Stimulated activated CD8-positive, alpha-beta memory T cell treated with anti-CD3 and anti-CD28 coated beads, Interleukin-2, amount 100 ng/mL, for 1 hour (primary cell): ENCODE data around the gene PLPPR3.

ENCODE experiments used
- DNase-seq, 2 donors: peaks; one replicate each; pipeline ENCODE4 v3.0.0-alpha.2; 2020; ENCODE audit warnings: low read depth in 2 of 2

PLPPR3 gene, protein sequence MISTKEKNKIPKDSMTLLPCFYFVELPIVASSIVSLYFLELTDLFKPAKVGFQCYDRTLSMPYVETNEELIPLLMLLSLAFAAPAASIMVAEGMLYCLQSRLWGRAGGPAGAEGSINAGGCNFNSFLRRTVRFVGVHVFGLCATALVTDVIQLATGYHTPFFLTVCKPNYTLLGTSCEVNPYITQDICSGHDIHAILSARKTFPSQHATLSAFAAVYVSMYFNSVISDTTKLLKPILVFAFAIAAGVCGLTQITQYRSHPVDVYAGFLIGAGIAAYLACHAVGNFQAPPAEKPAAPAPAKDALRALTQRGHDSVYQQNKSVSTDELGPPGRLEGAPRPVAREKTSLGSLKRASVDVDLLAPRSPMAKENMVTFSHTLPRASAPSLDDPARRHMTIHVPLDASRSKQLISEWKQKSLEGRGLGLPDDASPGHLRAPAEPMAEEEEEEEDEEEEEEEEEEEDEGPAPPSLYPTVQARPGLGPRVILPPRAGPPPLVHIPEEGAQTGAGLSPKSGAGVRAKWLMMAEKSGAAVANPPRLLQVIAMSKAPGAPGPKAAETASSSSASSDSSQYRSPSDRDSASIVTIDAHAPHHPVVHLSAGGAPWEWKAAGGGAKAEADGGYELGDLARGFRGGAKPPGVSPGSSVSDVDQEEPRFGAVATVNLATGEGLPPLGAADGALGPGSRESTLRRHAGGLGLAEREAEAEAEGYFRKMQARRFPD

GRCh38 chr19:821825-822503 is at the start of gene PLPPR3:
TSS of gene PLPPR3 (minus strand) at chr19:821955. CDS start at chr19:821559, 396 bp downstream.
- DNase-seq = no peak

DNA sequence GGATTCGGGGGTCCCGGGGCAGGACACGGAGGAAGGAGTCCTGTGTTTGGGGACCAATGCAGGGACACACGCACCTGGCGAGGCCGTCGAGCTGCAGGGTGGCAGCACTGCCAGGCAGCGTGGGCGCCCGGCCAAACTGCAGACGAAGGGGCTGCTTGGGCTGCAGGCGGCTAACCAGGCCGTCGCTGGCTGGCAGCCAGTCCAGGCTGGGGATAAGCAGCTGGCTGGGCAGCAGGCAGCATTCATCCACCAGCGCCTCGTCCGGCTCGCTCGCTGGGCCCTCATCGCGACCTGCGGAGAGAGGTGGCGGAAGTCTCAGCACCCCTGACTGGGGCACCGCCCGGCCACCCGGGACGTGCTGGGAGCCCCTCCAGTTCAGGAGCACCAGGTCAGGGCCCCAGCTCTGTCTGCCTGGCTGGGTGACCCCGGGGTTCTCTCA is 49.2 kb upstream of the PLPPR3 start:
- no peak for DNase-seq

DNA sequence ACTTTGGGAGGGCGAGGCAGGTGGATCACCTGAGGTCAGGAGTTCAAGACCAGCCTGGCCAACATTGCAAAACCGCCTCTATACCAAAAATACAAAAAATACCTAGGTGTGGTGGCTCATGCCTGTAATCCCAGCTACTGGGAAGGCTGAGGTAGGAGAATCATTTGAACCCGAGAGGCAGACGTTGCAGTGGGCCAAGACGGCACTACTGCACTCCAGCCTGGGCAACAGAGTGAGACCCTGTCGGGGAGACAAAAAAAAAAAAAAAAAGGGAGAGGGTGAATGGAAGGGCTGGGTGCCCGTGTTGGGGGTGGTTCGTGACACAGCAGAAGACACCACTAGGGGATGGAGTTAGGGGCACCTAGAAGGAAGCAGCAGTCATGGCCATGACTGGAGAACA is 48.6 kb upstream of the PLPPR3 start:
- DNase-seq = no peak

DNA sequence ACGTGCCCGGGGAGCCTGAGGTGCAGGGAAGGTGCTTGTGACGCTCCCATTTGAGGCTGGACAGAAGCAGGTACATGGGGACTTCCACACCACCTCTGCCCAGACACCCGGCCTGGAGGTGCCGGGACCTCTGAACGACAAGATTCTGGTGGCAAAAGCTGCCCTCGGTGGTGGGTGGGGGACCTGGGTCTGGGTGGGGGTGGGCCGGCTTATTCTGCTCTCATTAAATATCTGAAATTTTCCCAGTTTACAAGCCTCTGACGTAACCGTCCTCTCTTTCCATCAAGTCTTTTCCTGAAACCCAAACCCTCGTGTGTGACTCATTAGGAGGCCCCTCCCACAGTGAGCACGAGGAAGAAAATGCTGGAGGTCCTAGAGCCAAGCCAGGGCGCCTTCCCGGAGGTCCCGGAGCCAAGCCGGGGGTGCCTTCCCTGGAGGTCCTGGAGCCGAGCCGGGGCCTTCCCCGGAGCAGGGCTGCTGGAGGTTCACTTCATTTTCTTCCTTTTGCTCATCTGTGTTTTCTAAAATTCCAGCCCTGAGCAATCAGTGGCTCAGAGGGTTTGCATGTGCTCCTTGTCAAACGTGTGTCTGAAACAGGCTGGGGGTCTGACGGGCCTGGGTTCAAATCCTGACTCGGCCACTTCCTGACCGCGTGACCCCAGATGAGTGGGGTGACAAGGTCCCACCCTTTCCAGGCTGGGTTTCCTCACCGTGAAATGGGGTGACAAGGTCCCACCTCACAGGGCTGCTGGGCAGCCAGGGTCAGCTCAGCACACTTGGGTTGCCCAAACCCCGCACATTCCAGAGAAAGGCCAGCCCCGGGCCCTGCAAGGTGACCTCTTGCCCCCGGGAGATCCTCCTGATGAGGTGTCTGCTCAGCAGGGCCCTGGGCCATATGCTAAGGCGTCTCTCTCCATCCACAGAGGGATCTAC is 47.8 kb upstream of the PLPPR3 start:
- DNase-seq = no peak

GRCh38 chr19:868458-869244 is 46.9 kb upstream of the PLPPR3 start:
- no peak for DNase-seq

- DNase-seq = no peak
These were observed 46.2 kb upstream of the PLPPR3 start for GRCh38 chr19:867855-868457.

- no peak for DNase-seq
These were observed 45.6 kb upstream of the PLPPR3 start for GRCh38 chr19:867301-867793.

GRCh38 chr19:866769-867300 is 45.1 kb upstream of the PLPPR3 start:
- no peak for DNase-seq

DNA sequence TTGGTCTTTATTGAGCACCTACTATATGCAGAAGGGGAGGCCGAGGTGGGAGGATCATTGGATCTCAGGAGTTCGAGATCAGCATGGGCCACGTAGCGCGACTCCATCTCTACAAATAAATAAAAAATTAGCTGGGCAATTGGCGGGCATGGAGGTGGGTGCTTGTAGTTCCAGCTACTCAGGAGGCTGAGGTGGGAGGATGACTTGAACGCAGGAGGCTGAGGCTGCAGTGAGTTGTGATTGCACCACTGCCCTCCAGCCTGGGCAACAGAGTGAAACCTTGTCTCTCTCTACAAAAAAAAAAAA is 41.5 kb upstream of the PLPPR3 start:
- DNase-seq = no peak

DNA sequence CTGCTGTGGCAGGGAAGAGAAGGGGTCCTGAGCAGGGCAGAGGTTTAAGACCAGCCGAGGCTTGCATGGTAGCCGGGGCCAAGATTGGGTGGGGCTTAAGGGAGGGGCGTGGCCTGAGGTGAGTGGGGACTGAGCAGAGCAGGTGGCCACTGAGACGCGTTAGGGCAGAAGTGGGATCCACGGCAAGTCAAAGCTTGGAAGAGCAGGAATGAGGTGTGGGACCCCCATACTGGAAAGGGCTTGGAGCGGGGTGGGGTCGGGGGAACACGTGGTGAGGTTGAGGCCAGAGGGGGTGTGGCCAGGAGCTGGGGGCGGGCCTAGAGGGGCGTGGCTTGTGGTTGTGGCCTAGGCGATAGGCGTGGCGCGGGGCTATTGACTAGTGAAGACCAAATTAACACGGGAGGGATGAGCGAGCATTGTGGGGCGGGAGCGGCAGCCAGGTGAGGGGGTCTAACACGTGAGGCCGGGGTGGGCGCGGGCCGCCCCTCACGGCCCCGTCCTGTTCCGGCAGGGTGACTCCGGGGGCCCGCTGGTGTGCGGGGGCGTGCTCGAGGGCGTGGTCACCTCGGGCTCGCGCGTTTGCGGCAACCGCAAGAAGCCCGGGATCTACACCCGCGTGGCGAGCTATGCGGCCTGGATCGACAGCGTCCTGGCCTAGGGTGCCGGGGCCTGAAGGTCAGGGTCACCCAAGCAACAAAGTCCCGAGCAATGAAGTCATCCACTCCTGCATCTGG is 41.0 kb upstream of the PLPPR3 start:
- peak; percentile 56 to 69 for DNase-seq

- DNase-seq = peak; percentile 33 to 51
These were observed 40.2 kb upstream of the PLPPR3 start for GRCh38 chr19:861756-862580.

DNA sequence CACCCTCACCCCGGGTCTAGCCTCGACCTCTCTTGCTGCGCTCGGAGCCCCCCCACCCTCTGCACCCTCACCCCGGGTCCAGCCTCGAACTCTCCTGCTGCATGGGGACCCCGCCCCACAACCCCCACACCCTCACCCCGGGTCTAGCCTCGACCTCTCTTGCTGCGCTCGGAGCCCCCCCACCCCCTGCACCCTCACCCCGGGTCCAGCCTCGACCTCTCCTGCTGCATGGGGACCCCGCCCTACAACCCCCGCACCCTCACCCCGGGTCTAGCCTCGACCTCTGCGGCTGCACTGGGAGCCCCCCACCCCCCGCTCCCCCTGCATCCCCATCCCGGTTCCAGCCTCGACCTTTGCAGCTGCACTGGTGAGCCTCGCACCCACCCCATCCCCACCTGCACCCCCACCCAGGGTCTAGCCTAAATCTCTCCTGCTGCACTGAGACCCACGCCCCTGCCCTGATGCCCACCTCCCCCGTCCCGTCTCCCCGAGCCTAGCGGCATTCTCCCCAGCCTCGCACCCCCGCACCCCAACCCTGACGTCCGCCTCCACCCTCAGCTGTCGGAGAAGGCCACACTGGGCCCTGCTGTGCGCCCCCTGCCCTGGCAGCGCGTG is 39.5 kb upstream of the PLPPR3 start:
- no peak for DNase-seq

GRCh38 chr19:858868-859843 is 37.4 kb upstream of the PLPPR3 start, which contains the start of gene CFD:
TSS of gene CFD (plus strand) at chr19:859664. CDS start at chr19:859690, 26 bp downstream.
- DNase-seq = no peak

GRCh38 chr19:858284-858683 is 36.5 kb upstream of the PLPPR3 start:
- no peak for DNase-seq

- DNase-seq = no peak
These were observed 33.9 kb upstream of the PLPPR3 start for GRCh38 chr19:855566-856120.

DNA sequence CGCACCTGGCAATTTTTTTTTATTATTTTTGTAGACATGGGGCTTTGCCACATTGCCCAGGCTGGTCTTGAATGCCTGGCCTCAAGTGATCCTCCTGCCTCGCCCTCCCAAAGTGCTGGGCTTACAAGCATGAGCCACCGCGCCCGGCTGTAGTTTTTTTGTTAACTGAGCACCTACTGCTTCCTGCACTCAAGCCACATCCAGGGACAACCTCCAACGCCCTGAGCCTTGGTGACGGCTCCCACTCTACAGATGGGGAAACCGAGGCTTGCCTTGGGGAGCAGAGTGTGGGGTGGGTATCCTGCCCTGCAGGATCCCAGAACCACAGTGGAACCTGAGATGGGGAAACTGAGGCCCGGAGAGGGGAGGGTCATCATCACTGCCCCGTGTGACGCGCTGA is 33.4 kb upstream of the PLPPR3 start:
- DNase-seq = no peak
